SH-SY5Y (cell line): ENCODE data around the gene H1-8.

Source experiments
- GATA2 ChIP-seq: IDR thresholded peaks from 2 replicates; pipeline ENCODE4 v1.6.1; 2011; ENCODE audit warnings: mild to moderate bottlenecking, low read depth, low read length
- GATA3 ChIP-seq: IDR thresholded peaks from 2 replicates; pipeline ENCODE4 v1.6.1; 2011; ENCODE audit warnings: low read depth, mild to moderate bottlenecking, low read length, moderate library complexity

DNA sequence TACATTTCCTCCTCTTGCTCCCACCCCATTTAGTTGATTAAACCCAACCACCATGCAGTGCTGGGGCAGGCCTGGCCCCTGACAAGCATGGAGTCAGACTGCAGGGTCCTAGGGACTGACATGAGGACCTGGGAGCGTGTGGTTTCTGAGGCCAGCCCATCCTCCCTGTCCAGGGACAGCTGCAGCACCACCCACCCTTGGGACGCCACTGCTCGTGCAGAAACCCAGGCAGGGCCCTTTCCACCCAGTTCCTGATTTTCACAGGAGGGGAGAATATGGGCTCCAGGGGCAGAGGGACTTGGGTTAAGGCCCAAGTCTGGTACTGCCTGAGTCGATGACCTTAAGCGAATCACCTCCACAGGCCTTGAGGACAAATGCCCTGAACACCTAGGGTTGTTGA lies 39.8 kb downstream of the H1-8 start:
- TF ChIP-seq GATA2 (no peak), GATA3 (no peak)
